ENCODE results near the gene MMAA. TPM values are rescaled to one million over a fixed set of nuclear protein-coding genes. Genes with fewer than 3 reads are reported as not detected.

The MMAA gene
- total and polyA plus RNA-seq, 4 donors: 4.8 to 18.9 (median 15.3) TPM

DNA sequence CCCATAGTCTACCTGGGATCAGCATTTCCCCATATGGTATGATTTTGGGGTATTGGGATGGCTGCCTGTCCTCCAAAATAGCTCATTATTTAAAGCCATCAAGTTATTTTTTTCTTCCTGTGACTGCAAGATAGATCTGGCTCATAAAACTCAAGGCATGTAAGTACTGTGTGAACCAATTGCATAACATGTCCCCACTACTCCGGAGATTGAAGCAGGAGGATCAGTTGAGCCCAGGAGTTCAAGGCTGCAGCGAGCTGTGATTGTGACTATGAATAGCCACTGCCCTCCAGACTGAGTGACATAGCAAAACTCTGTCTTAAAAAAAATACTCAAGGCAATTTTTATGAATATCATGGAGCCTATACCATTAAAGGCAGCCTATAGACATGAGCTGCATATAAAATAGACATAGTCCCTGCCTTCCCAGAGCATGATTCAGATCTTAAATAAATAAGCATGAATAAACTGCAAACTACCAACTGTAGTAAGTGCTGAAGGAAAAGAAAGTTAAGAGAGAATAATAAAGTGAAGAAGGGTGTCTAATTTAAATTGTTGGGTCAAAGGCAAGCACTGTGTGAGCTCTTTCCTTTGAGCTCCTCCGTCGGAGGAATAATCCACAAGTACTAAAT is 16.9 kb upstream of the MMAA start:
- Histone ChIP-seq H3K9me3 (ENCODE audit: control insufficient read depth in 4 of 4, low read length in 3 of 4) (no peaks in the 10 kb centered on the region), H3K4me3 (ENCODE audit: low read depth in 1 of 3, low read length in 3 of 3) (no peak overlapping the region), H3K36me3 (ENCODE audit: control insufficient read depth in 4 of 4, insufficient read depth in 3 of 4, low read depth in 1 of 4, low read length in 3 of 4) (no peaks in the 10 kb centered on the region), H3K27ac (ENCODE audit: low read depth in 1 of 2, low read length in 2 of 2) (no peak overlapping the region), H3K4me1 (ENCODE audit: control insufficient read depth in 4 of 4, insufficient read depth in 4 of 4, low read length in 3 of 4) (no peaks in the 10 kb centered on the region), H3K9ac (ENCODE audit: low read depth in 1 of 2, low read length in 2 of 2) (no peak overlapping the region), H3K27me3 (ENCODE audit: control insufficient read depth in 4 of 4, insufficient read depth in 4 of 4, low read length in 3 of 4) (no peaks in the 10 kb centered on the region)
- 73% methylated on average over 4 of the region's 4 CpGs for WGBS
- no peak for DNase-seq (ENCODE audit: low spot score)
- no peak for TF ChIP-seq YY1 (IDR thresholded peaks at IDR 0.05)
- TF ChIP-seq FOXA2 (IDR thresholded peaks at IDR 0.05): no peak
- no peak for TF ChIP-seq HNF4A (conservative IDR thresholded peaks at IDR 0.05)
- no peak for TF ChIP-seq NR2F2 (IDR thresholded peaks at IDR 0.05)
- no peak for TF ChIP-seq RXRA (IDR thresholded peaks at IDR 0.05)
- no peak for TF ChIP-seq GABPA (IDR thresholded peaks at IDR 0.05 in 1 of 2, conservative IDR thresholded peaks at IDR 0.05 in 1 of 2)
- no peak for TF ChIP-seq SP1 (IDR thresholded peaks at IDR 0.05)
- TF ChIP-seq FOXA1 (IDR thresholded peaks at IDR 0.05): no peak
- TF ChIP-seq, protein P1, sequence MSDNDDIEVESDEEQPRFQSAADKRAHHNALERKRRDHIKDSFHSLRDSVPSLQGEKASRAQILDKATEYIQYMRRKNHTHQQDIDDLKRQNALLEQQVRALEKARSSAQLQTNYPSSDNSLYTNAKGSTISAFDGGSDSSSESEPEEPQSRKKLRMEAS (IDR thresholded peaks at IDR 0.05): no peak
- no peak for TF ChIP-seq TAF1 (conservative IDR thresholded peaks at IDR 0.05)

DNA sequence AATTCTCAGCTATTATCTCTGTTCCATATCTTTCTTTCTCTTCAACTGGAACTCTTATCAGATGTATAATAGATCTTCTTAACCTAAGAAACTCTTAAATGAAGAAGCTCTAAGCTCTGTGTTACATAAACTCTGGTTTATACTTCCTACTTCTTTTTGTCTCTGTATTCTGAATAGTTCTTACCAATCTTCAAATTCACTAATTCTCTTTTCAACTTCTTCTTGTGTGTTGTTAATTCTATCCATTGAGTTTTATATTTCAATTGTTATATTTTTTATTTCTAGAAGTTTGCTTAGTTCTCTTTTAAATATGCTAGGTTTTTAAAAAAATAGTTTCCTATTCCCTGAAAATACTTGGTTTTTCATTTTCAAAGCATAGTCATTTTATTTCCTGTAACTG is 13.2 kb upstream of the MMAA start:
- no peak overlapping the region for H3K4me3 ChIP-seq (ENCODE audit: low read depth in 1 of 3, low read length in 3 of 3)
- H3K36me3 ChIP-seq (ENCODE audit: control insufficient read depth in 4 of 4, insufficient read depth in 3 of 4, low read depth in 1 of 4, low read length in 3 of 4): no peaks in the 10 kb centered on the region
- no peaks in the 10 kb centered on the region for H3K27me3 ChIP-seq (ENCODE audit: control insufficient read depth in 4 of 4, insufficient read depth in 4 of 4, low read length in 3 of 4)
- no peak overlapping the region for H3K27ac ChIP-seq (ENCODE audit: low read depth in 1 of 2, low read length in 2 of 2)
- no peak for TF ChIP-seq EGR1 (IDR thresholded peaks at IDR 0.05; ENCODE audit: low read depth in 2 of 2)
- no peak for TF ChIP-seq NR2F2 (IDR thresholded peaks at IDR 0.05)
- no peak for TF ChIP-seq GABPA (IDR thresholded peaks at IDR 0.05 in 1 of 2, conservative IDR thresholded peaks at IDR 0.05 in 1 of 2)
- no peak for TF ChIP-seq RAD21 (IDR thresholded peaks at IDR 0.05)
- TF ChIP-seq TAF1 (conservative IDR thresholded peaks at IDR 0.05): no peak
- TF ChIP-seq, protein P2, sequence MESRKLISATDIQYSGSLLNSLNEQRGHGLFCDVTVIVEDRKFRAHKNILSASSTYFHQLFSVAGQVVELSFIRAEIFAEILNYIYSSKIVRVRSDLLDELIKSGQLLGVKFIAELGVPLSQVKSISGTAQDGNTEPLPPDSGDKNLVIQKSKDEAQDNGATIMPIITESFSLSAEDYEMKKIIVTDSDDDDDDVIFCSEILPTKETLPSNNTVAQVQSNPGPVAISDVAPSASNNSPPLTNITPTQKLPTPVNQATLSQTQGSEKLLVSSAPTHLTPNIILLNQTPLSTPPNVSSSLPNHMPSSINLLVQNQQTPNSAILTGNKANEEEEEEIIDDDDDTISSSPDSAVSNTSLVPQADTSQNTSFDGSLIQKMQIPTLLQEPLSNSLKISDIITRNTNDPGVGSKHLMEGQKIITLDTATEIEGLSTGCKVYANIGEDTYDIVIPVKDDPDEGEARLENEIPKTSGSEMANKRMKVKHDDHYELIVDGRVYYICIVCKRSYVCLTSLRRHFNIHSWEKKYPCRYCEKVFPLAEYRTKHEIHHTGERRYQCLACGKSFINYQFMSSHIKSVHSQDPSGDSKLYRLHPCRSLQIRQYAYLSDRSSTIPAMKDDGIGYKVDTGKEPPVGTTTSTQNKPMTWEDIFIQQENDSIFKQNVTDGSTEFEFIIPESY (IDR thresholded peaks at IDR 0.05): no peak
- no peak for TF ChIP-seq HNF4G (IDR thresholded peaks at IDR 0.05)
- TF ChIP-seq, protein P3, sequence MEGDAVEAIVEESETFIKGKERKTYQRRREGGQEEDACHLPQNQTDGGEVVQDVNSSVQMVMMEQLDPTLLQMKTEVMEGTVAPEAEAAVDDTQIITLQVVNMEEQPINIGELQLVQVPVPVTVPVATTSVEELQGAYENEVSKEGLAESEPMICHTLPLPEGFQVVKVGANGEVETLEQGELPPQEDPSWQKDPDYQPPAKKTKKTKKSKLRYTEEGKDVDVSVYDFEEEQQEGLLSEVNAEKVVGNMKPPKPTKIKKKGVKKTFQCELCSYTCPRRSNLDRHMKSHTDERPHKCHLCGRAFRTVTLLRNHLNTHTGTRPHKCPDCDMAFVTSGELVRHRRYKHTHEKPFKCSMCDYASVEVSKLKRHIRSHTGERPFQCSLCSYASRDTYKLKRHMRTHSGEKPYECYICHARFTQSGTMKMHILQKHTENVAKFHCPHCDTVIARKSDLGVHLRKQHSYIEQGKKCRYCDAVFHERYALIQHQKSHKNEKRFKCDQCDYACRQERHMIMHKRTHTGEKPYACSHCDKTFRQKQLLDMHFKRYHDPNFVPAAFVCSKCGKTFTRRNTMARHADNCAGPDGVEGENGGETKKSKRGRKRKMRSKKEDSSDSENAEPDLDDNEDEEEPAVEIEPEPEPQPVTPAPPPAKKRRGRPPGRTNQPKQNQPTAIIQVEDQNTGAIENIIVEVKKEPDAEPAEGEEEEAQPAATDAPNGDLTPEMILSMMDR (IDR thresholded peaks at IDR 0.05; ENCODE audit: low read depth, low read length, missing input control): no peak
- TF ChIP-seq, protein P1 (IDR thresholded peaks at IDR 0.05): no peak
- TF ChIP-seq FOXA2 (IDR thresholded peaks at IDR 0.05): no peak
- TF ChIP-seq, protein P4, sequence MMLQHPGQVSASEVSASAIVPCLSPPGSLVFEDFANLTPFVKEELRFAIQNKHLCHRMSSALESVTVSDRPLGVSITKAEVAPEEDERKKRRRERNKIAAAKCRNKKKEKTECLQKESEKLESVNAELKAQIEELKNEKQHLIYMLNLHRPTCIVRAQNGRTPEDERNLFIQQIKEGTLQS (IDR thresholded peaks at IDR 0.05): no peak
- no peak for TF ChIP-seq FOXA1 (IDR thresholded peaks at IDR 0.05)
- H3K9ac ChIP-seq (ENCODE audit: low read depth in 1 of 2, low read length in 2 of 2): no peak overlapping the region
- H3K9me3 ChIP-seq (ENCODE audit: control insufficient read depth in 4 of 4, low read length in 3 of 4): no peaks in the 10 kb centered on the region
- no peak for DNase-seq (ENCODE audit: low spot score)
- H3K4me1 ChIP-seq (ENCODE audit: control insufficient read depth in 4 of 4, insufficient read depth in 4 of 4, low read length in 3 of 4): no peaks in the 10 kb centered on the region

Data from liver (tissue), 9 donors.